ENCODE data around the gene DOCK1.

The DOCK1 gene

DNA sequence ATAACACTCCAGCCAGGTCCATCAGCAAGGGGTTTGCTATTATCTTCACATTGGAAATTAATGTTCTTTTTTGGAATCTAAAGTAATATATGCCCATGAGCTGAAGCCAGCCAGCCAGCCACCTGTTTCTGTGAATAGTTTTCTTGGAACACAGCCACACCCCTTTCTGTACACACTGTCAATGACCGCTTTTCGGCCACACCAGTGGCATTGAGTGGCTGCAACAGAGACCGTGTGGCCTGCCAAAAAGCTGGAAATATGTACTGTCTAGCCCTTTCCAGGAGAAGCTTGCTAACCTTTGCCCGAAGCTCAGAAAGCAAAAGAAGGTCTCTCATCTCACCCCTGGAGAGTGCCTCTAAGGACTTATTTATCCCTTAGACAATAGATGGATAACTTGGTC is 545.4 kb downstream of the DOCK1 start:
- no peak for DNase-seq

GRCh38 chr10:127451628-127452027 is 546.4 kb downstream of the DOCK1 start:
- no peak for DNase-seq

GRCh38 chr10:127452568-127452967 is 547.3 kb downstream of the DOCK1 start:
- peak; percentile 4 for DNase-seq

DNA sequence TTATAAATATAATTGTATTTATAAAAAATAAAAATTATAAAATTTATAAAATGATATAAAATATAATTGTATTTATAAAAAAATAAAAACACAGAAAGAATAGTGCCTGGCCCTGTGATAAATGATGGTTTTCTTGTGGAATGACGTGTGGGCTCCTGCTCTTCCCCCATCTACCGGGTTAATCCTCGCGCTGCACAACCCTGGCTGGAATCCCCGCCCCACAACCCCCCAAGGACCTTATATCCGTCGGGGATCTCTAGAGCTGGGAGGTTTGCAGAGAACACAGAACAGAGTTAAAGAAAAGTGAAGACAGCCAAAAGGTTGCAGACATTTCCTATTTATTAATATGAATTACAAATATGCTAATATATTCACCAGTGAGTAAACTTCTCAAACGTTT is 548.5 kb downstream of the DOCK1 start:
- no peak for DNase-seq

DNA sequence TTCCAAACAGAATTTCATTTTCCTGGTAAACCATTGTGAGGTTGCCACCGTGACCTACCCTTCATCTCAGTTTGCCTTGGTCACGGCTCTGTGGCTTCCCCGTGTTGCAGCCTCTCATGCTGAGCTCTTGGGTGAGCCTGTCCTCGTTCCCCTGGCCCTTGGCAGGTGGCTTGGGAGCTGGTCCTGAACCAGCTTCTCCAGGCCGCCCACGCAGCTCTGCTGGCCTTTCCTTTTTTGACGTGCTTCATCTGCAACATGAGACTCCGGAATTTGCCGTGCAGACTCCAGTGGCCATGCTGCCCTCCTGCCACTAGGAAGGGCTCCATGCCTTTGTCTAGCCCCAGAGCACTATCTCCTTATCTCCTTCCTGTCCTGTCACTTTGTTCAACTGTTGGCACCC is 550.9 kb downstream of the DOCK1 start:
- DNase-seq, result no peak

GRCh38 chr10:127458016-127458810 is 553.0 kb downstream of the DOCK1 start:
- DNase-seq, result no peak

- DNase-seq, result no peak
Observed at GRCh38 chr10:127458829-127459228, 553.6 kb downstream of the DOCK1 start.

GRCh38 chr10:127459918-127460317 is 554.7 kb downstream of the DOCK1 start:
- no peak for DNase-seq

- DNase-seq, result no peak
Observed at GRCh38 chr10:127462643-127463295, 557.5 kb downstream of the DOCK1 start.

- DNase-seq, result no peak
Observed at GRCh38 chr10:127463548-127463947, 558.3 kb downstream of the DOCK1 start.

- DNase-seq, result no peak
Observed at GRCh38 chr10:127464561-127464960, 559.3 kb downstream of the DOCK1 start.

- no peak for DNase-seq
Observed at GRCh38 chr10:127467811-127468210, 562.6 kb downstream of the DOCK1 start.

- DNase-seq, result no peak
Observed at GRCh38 chr10:127468632-127469031, 563.4 kb downstream of the DOCK1 start.

- DNase-seq, result no peak
Observed at GRCh38 chr10:127470911-127471310, 565.7 kb downstream of the DOCK1 start.

DNA sequence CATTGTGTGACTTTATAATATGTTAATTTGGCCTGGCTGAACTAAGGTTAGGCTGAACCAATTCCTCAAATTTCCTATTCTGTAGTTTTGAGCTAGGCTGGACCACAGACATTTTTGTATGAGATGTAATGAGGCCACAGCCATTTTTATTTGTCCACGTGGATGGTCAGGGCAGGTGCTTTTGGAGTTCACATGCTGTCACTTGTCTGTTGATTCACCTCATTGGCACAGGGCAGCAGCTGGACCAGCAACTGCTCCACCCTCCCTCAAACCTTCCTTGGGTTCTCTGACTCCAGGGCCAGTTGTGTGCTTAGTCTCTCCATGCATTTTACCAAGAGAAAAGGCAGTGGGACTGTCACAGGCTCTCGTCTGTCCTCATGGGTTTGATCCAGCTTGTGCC is 567.7 kb downstream of the DOCK1 start:
- no peak for DNase-seq

DNA sequence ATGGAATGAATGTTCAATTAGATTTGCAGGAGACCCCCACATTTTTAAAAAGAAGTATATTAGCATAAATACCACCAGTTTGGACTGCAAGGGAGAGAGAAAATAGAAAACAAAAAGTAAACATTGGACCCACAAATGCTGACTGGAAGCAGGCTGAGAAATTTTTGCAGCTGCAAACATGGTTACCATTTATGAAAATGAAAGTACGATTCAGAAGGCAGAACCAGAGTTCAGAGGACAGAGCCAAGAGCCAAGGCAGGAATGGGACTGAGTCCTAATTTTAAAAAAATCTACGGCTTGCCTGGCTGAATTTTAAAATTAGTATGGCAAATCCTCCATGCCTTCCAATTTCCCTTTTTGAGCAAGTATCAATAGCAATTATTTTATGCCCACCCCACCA is 569.3 kb downstream of the DOCK1 start:
- DNase-seq, result no peak

- no peak for DNase-seq
Observed at GRCh38 chr10:127485153-127485857, 580.1 kb downstream of the DOCK1 start.

GRCh38 chr10:127486355-127486754 is 581.1 kb downstream of the DOCK1 start:
- no peak for DNase-seq

GRCh38 chr10:127492607-127493250 is 587.5 kb downstream of the DOCK1 start:
- DNase-seq, result no peak

DNA sequence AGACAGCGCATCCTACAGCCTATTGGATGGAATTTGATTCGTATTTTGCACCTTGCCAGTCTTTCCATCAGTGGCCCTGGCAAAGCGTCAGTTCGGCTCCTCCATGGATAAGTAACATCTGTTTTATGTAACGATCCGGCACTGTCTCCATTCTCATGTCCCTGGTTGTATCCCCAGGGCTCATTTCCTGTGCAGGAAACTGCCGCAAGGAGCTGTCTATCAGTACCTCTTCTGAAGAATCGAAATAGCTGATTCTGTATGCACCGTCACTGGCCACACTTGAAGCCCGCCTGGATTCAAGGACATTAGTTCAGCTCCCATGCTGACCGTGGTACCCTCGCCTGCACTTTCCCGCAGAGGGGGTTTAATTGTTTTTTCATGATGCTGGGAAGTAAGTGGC is 590.8 kb downstream of the DOCK1 start:
- no peak for DNase-seq

DNA sequence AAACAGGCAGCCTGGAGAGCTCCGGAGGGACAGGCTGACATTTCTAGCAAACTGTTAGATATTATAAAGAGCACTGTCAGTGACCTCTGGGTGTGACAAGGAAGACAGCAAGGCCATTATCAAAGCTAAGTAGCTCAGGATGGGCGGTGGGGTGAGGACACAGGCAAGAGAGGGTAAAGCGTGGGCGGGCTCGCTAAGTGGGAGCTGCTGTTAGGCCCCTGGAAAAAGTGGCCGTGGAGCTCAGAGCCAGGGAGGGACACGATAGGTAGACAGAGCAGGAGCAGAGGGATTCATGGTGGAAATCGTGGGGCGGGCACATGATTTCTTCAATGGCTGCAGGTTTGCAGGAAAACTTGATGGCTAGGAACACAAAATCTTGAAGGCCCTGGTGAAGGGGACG is 592.5 kb downstream of the DOCK1 start:
- no peak for DNase-seq

DNA sequence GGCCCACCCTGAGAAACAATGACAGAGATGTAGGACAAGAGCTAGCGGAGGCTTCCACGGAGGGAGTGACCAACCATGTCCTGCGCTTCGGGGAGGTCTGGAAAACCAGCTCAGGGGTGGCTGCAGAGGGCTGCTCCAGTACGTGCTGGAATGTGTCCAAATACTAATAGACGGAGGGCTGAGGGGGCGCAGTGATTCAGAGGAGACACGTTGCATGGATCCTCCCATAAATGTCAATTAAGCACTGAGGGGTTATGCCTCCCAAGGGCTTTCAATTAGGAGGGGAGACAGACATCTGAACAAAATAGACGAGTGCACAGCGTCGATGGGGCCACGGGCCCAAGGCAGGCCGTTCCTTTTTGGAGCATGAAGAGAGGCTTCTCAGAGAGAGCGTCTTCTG is 592.9 kb downstream of the DOCK1 start:
- DNase-seq, result no peak

- DNase-seq, result no peak
Observed at GRCh38 chr10:127500127-127500526, 594.9 kb downstream of the DOCK1 start.
